ENCODE results near the gene CDH23.

Gene CDH23

DNA sequence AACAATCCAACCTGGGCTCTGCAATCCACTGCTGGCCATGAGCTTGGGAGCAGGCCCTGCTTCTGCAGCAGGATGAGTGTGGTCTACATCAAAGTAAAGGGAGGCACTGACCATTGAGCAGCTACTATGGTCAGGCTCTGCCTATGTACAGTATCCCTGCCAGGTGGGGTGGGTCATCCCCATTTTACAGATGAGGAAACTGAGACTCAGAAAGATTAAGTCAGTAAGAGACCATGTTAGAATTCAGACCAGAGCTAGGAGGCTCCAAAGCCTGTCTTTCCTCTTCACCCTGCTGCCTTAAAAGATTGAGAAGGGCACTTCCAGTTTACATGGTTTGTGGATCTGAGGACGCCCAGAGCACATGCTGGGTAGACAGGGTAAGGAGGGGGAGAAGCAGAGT, 27.1 kb upstream of the CDH23 start:
- Histone ChIP-seq H2AFZ (ENCODE audit: low read length) (no peak overlapping the region), H3K79me2 (ENCODE audit: insufficient read depth, low read length) (no peaks in the 10 kb centered on the region), H3K9me3 (ENCODE audit: insufficient read depth, low read depth, low read length) (no peaks in the 10 kb centered on the region), H3F3A (ENCODE audit: low read depth) (no peaks in the 10 kb centered on the region), H3K4me3 (ENCODE audit: low read length, poor library complexity, severe bottlenecking) (no peak overlapping the region), H3K4me2 (ENCODE audit: low read depth, low read length, poor library complexity, severe bottlenecking) (no peak overlapping the region), H3K4me1 (ENCODE audit: insufficient read depth, low read length, poor library complexity, severe bottlenecking) (peaks cover 6% of the 10 kb centered on the region), H4K20me1 (ENCODE audit: insufficient read depth, low read length, poor library complexity, severe bottlenecking) (no peaks in the 10 kb centered on the region), H3K9ac (ENCODE audit: low read depth, low read length, poor library complexity, severe bottlenecking) (no peak overlapping the region), H3K9me2 (replicated peaks; ENCODE audit: low read depth, low read length) (no peaks in the 10 kb centered on the region), H3K36me3 (ENCODE audit: insufficient read depth, low read length) (peaks cover under 1% of the 10 kb centered on the region; the same call in 1 of the 2 replicates), H3K27me3 (ENCODE audit: insufficient read depth, low read length, poor library complexity, severe bottlenecking) (no peaks in the 10 kb centered on the region)
- TF ChIP-seq EZH2phosphoT487 (IDR thresholded peaks at IDR 0.05; ENCODE audit: borderline replicate concordance) = no peak
- TF ChIP-seq, protein P1, sequence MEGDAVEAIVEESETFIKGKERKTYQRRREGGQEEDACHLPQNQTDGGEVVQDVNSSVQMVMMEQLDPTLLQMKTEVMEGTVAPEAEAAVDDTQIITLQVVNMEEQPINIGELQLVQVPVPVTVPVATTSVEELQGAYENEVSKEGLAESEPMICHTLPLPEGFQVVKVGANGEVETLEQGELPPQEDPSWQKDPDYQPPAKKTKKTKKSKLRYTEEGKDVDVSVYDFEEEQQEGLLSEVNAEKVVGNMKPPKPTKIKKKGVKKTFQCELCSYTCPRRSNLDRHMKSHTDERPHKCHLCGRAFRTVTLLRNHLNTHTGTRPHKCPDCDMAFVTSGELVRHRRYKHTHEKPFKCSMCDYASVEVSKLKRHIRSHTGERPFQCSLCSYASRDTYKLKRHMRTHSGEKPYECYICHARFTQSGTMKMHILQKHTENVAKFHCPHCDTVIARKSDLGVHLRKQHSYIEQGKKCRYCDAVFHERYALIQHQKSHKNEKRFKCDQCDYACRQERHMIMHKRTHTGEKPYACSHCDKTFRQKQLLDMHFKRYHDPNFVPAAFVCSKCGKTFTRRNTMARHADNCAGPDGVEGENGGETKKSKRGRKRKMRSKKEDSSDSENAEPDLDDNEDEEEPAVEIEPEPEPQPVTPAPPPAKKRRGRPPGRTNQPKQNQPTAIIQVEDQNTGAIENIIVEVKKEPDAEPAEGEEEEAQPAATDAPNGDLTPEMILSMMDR (conservative IDR thresholded peaks at IDR 0.05; ENCODE audit: low read length) = no peak

DNA sequence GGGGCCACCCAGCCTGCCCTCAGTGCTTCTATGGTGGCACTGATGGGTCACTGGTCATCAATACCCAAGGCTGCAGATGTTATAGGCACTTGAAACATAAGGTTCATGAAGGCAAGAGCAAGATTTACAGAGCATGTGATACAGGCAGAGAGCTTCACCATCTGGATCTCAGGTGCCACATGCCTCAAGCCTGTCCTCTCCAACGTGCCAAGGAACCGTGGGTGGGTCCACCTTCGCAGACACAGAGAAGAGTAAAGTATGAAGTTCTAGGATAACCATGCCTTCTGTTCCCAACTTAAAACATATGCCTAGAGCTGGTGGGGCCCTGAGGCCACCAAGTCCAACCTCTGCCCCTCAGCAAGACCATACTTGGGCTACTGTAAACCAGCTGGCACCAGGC, 26.7 kb upstream of the CDH23 start:
- Histone ChIP-seq H3K79me2 (ENCODE audit: insufficient read depth, low read length) (no peaks in the 10 kb centered on the region), H2AFZ (ENCODE audit: low read length) (no peak overlapping the region), H3K27me3 (ENCODE audit: insufficient read depth, low read length, poor library complexity, severe bottlenecking) (no peaks in the 10 kb centered on the region), H3K36me3 (ENCODE audit: insufficient read depth, low read length) (no peaks in the 10 kb centered on the region), H3K9me2 (replicated peaks; ENCODE audit: low read depth, low read length) (no peaks in the 10 kb centered on the region), H3F3A (ENCODE audit: low read depth) (no peaks in the 10 kb centered on the region), H3K4me3 (ENCODE audit: low read length, poor library complexity, severe bottlenecking) (no peak overlapping the region), H3K4me2 (ENCODE audit: low read depth, low read length, poor library complexity, severe bottlenecking) (no peak overlapping the region), H4K20me1 (ENCODE audit: insufficient read depth, low read length, poor library complexity, severe bottlenecking) (no peaks in the 10 kb centered on the region), H3K4me1 (ENCODE audit: insufficient read depth, low read length, poor library complexity, severe bottlenecking) (peaks cover 6% of the 10 kb centered on the region), H3K9me3 (ENCODE audit: insufficient read depth, low read depth, low read length) (no peaks in the 10 kb centered on the region), H3K9ac (ENCODE audit: low read depth, low read length, poor library complexity, severe bottlenecking) (no peak overlapping the region)
- TF ChIP-seq, protein P1 (conservative IDR thresholded peaks at IDR 0.05; ENCODE audit: low read length) = no peak
- TF ChIP-seq EZH2phosphoT487 (IDR thresholded peaks at IDR 0.05; ENCODE audit: borderline replicate concordance) = no peak

DNA sequence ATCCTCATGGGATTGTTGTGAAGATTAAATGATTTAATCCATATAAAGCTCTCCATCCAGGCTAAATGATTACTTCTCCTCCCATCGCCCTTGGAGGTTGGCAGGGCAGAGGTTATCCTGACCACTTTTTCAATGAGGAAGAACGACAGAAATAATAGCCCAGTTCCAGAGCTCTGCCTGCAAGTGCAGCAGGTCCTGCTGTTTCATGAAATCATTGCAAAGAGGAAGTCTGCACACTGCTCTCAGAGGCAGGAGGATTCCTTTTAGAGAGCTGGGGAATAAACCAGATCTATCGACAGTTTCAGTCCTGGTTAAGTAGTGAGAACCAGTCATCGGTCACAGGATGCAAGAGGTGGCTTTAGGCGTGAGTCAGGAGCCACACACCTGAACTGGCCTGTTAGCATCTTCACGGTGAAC, 25.0 kb upstream of the CDH23 start:
- TF ChIP-seq, protein P1 (conservative IDR thresholded peaks at IDR 0.05; ENCODE audit: low read length) = no peak
- TF ChIP-seq EZH2phosphoT487 (IDR thresholded peaks at IDR 0.05; ENCODE audit: borderline replicate concordance) = no peak
- Histone ChIP-seq H3K4me2 (ENCODE audit: low read depth, low read length, poor library complexity, severe bottlenecking) (no peak overlapping the region), H3K9me2 (replicated peaks; ENCODE audit: low read depth, low read length) (no peaks in the 10 kb centered on the region)

More for the DNA sequence above, 25.0 kb upstream of the CDH23 start:
- H3K9me3 ChIP-seq (ENCODE audit: insufficient read depth, low read depth, low read length) = no peaks in the 10 kb centered on the region
- H3K79me2 ChIP-seq (ENCODE audit: insufficient read depth, low read length) = no peaks in the 10 kb centered on the region
- no peaks in the 10 kb centered on the region for H3K36me3 ChIP-seq (ENCODE audit: insufficient read depth, low read length)
- no peak overlapping the region for H2AFZ ChIP-seq (ENCODE audit: low read length)
- H3K4me1 ChIP-seq (ENCODE audit: insufficient read depth, low read length, poor library complexity, severe bottlenecking) = peaks cover 6% of the 10 kb centered on the region
- H3K27me3 ChIP-seq (ENCODE audit: insufficient read depth, low read length, poor library complexity, severe bottlenecking) = no peaks in the 10 kb centered on the region
- H3F3A ChIP-seq (ENCODE audit: low read depth) = no peaks in the 10 kb centered on the region
- no peak overlapping the region for H3K4me3 ChIP-seq (ENCODE audit: low read length, poor library complexity, severe bottlenecking)
- H4K20me1 ChIP-seq (ENCODE audit: insufficient read depth, low read length, poor library complexity, severe bottlenecking) = no peaks in the 10 kb centered on the region
- H3K9ac ChIP-seq (ENCODE audit: low read depth, low read length, poor library complexity, severe bottlenecking) = no peak overlapping the region

Data from Loucy (cell line).